Activated naive CD8-positive, alpha-beta T cell treated with anti-CD3 and anti-CD28 coated beads, Interleukin-2, amount 50 U/mL, for 16 hours (primary cell): ENCODE results near the gene CEP44.
"Not testable (repeated sequence)": the region's sequence is repeated elsewhere in the genome, so short reads cannot be mapped to it uniquely, and the experiment has no call there.

Experiments
- DNase-seq: peaks from one replicate; pipeline ENCODE4 v3.0.0-alpha.2; 2020; ENCODE audit warnings: low read depth, low spot score

Gene CEP44, protein sequence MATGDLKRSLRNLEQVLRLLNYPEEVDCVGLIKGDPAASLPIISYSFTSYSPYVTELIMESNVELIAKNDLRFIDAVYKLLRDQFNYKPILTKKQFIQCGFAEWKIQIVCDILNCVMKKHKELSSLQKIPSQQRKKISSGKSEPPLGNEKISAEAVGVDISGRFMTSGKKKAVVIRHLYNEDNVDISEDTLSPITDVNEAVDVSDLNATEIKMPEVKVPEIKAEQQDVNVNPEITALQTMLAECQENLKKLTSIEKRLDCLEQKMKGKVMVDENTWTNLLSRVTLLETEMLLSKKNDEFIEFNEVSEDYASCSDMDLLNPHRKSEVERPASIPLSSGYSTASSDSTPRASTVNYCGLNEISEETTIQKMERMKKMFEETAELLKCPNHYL

DNA sequence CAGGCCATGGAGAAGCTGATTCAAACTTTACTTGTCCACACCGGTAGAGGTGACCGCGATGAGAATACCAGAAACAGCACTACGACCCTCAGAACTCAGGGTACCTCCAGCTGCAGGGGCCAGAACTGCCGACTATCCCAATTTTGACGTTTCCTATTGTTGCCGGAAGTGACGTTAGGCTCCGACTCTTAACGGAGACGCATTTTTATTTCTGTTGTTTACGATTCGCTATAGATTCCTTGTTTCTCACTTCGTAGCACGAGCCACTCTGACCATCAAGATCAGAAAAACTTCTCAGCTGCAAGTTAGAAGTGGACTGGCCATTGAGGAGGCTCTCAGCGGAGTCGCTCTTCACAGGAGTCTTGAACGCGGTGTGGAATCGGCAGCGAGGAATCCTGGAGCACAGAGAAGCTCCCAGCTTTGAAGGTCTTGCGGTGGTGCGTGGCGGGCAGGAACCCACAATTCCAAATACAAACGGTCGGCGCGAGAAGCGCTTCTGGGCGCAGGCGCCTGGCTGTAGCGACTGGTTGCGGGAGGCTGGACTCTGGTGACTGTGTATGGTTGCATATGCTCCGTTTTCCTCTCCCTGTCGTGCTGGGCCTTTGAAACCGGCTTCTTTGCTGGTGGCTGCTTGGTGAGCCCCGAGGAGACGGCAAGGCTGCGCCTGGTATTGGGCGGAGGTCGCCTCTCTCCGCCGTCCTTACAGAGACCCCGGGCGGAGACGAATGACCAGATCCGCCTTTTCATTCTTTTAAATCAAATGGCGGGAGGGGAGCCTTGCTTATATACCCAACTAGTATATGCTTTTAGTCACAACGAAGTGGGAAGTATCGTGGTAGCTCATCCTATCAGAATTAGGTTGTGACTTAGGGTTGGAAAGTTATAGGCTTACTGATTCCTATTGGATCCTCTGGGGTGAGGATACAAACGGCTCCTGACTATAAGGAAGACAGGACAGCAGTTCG is at the start of gene CEP44, which contains the start of gene FBXO8:
Gene CEP44 (plus strand): TSS at position 405 of the 965 bp plus-strand sequence. CDS start 15,211 bp downstream, outside the sequence.
Gene FBXO8 (minus strand): TSS at position 161 of the 965 bp plus-strand sequence. CDS start 20,575 bp downstream, outside the sequence.
- peak; percentile 18 for DNase-seq

DNA sequence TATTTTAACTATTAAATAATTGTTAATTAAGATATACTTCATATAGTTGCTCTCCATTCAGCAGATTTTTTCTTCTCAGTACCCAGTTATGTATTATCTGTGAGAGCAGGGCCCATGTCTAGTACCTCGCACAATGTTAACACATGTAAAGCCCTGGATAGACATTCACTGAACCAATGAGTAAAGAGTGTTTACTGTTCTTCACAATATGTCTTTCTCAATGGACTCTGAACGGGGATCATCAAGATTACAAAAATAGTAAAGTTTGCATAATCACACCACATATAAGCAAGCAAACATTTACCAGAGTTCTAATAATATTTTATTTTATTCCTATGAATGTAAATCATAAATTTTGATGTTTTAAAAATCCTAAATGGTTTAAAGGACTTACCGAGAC is 47.4 kb upstream of the CEP44 start:
- no peak for DNase-seq

DNA sequence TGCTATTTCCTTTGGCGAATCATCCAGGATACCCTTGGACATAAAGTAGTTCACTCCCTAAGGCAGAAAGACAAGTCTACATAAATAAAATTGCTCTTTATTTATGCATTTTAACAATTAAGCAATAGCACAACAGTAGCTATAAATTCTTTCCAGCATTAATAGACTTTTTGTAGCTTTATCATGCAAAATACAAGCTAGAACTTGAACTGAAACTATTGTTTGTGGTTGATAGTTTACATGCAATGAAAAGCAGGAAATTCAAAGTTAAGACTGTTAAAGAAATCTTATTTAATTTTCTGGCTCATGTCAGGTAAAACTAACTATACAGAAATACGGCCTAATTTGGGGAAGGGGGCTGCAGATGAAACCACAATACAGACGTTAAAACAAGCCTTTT is 42.5 kb upstream of the CEP44 start:
- no peak for DNase-seq

DNA sequence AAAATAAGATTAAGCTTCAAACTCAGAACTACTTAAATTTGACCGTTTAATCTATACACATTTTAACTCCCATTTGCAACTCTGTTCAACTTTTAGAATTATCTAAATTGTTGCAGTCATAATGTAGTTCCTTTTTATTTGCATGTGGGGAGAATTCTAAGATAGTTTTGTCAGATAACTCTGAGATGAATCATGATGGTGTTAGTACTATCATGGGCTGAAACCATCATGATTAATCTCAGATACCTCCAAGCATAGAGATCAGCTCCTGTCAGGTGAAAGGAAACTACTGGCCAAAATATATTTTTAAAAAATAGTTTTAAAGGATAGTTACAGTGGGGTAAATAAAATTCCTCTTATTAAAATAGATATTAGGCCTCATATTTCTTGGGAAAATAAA is 39.3 kb upstream of the CEP44 start:
- DNase-seq = no peak

DNA sequence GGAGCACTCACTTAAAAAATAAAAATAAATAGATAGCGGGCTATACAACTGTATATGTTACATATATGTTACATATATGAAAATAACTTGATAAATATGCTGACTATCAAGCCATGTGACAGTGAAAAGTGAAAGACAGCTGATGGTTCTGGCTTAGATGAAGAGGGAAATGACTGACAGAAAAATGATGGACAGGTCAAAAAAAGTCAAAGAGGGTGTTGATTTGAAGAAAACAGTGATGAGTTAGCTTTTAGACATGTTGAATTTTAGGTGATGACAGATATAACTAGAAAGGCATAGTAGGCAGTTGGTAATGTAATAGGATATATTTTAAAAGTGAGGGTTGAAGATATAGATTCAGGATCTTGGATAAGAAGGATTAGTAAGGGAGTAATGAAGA is 38.0 kb upstream of the CEP44 start:
- DNase-seq = no peak

DNA sequence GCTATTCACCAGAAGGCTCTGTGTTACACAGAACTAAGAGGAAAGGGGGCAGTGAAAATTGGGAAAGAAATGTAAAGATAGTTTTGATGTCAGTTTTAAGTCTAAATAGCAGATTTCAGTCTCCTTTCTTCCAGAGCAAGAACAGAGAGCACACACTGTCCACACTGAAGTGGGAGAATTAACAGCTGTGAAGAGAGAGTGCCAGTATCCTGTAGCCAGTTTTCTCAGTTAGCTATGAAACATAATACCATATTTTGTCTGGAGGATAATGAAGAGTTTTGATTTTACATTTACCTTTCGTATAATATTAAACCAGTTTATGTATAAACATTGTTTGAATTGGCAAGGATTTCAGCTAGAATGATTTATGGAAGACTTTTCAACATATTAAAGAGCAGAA is 35.3 kb upstream of the CEP44 start:
- no peak for DNase-seq

DNA sequence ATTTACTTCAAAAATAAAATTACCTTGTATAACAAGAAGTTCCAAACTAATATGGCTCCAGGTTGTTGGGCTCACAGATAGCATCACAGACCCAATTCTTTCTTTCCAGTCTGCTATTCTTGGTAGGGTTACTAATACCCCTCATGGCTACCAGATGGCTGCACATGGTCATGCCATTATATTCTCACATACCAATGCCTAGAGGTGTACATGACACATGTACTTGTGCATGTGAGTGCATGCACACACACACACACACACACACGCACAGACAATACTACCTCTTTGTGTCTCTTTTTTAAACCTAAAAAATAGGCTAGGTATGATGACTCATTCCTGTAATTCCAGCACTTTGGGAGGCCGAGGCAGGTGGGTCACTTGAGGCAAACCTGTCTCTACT is 31.3 kb upstream of the CEP44 start:
- no peak for DNase-seq

DNA sequence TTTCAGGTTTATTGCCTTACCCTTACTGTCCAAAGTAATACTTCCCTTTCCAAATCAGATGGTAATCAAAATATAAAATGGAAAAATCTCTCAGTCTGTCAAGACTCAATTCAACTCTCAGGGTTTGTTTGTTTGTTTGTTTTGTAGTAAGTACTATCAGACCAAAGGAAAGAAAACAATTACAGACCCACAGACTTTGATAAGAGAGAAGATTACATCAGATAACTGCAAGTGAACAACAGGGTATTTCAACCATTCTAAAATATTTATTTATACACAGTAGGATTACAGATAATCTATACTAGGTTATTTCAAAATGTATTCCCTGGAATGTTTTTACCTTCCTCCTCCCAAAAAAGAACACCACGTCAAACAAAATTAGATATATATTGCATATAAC is 29.1 kb upstream of the CEP44 start:
- DNase-seq = no peak

DNA sequence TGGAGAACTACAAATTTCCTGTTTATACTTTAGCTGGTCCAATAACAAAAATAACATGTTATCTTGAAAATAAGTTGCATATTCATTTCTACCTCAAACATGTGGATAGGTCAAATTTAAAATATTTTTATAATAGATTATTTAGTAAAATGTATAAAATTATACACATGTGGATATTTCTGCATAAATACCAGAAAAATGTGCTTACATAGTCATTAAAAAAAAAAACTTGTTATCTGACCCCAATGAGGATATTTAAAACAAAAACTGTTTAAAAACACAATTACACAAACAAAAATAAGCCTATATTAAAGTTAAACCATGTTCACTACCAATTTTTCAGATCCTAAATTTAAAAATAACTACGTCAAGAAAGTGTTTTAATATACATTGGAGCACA is 28.3 kb upstream of the CEP44 start:
- DNase-seq = no peak

DNA sequence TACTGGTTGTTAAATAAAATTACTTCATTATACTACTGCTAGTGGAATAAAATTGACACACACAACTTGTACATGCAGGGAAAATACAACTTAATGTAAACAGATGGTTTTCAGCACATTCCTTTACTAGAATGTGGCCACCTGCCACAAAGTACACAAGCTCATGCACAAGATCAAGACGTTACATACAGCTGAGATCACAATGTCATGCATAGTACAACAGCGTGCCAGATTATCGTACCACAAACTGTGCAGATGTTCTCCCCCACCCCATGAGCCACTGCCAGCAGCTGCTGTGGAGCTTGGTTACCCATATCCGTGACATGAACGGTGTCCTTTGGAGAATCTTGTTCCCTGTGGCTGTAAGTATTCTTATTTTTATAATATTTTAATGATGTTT is 27.9 kb upstream of the CEP44 start:
- DNase-seq = no peak

DNA sequence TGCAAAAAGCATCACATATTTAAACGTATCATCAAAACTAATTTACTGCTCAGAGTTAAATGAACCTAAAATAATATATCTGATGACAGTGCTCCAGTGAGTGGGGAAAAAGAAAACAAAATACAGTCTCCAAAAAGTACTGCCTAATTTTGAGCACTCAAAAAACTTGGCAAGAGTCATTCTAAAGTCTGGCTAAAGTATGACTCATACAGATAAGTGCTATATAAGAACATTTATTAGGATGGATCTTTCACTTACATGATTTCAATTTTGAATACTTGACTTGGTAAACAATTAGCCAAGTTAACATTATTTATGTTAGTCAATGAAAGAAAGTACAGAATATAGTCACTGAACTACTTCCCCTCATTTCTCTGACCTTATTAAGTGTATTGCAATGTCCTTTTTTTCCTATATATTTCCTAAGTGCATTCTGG is 27.4 kb upstream of the CEP44 start:
- DNase-seq = no peak

DNA sequence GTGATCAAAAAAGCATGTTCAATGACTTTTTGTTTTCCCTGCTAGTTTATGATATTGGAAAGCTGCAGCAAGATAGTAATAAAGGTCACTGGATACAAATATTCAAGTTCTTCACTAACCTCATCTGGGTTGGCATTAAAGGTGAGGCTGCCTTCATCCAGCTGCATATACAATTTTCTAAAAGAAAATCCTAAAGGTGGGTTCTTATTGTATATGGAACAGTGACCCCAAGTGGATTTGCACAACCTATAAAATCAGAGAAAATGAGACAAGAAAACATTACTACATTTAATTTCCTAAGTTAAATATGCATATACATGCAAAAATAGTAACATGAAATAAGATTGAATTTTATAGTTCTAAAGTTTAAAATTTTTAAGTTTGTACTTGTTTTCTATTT is 24.1 kb upstream of the CEP44 start:
- DNase-seq = no peak

DNA sequence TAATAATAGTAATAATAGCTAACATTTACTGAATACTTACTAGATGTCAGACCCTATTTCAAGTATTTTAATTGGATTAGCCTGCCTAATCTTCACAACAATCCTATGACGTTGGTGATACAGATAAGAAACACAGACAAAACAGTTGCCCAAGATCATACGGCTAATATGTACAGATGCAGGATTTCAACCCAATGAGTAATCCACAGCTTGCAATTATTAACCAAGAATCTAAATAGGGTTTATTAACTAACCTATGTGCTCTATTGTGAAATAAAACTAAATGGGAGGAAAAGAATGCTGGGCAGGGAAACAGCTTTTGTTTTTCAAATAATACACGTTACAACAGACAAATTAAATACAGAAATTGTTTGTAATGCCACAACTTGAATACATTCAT is 23.6 kb upstream of the CEP44 start:
- no peak for DNase-seq

DNA sequence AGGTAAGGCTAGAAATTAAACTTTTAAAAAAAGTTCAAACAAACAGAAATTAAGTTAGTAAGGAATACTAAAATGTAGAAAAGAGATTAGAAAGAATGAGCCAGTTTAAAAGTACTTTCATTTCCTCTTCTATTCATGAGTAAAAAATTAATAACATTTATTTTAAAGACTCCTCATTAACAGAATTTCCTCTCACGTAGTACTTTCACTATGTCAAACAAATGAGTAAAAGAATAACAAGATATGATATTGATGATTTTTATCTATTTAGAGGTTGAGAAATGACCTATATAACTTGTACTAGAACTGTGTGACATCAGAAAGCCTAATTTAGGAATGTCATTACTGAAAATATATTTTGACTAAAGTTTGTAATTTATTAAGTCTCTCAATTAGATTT is 22.3 kb upstream of the CEP44 start:
- DNase-seq = not testable (repeated sequence)

DNA sequence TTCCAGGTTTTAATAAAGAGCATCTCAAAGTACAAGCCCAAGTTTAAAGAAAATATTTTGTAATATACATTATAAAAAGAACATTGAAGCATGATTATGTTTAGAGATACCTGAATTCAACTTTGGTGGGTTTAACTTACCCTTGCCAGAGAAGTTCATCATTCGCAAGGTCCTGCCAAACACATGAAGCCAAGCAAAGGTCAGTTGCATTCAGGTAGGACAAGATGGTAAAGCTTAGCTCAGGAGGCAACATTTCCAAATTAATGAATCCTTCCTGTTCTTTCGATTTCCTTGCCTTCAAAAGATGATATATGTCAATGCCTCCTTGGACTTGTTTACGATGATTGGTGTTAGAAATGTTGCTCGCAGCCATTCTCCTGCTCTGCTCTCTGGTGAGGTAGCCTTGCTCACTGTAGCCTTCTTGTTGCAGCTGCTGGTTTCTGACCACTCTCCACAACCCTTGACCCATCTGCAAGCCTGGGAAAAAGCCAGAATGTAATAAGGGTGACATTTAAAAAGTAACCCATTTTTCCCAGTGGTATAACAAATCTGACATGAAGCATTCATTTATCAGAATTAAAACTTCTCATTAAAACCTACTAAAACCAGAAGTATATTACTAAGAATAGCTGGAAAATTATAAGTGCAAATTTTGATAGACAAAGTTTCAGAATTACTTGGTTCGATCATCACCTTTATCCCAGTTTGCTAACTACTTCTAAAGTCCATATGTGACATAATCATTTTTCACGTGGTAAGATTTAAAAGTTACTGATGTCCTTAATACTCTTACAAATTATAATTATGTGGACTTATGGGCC is 20.9 kb upstream of the CEP44 start:
- DNase-seq = no peak

DNA sequence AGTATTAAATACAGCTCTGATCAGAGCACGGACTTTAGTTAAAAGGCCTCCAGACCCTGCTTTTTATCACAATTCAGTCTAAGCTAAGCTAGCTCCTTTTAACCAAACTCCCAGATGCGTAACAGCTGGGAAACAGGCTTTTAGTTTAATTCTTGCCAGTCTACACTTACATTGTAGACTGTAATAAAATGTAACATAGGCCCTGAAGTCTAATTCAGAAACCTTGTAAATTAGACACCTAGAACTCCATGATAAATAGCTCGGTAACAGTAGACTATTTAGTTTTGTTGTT is 20.3 kb upstream of the CEP44 start:
- no peak for DNase-seq

DNA sequence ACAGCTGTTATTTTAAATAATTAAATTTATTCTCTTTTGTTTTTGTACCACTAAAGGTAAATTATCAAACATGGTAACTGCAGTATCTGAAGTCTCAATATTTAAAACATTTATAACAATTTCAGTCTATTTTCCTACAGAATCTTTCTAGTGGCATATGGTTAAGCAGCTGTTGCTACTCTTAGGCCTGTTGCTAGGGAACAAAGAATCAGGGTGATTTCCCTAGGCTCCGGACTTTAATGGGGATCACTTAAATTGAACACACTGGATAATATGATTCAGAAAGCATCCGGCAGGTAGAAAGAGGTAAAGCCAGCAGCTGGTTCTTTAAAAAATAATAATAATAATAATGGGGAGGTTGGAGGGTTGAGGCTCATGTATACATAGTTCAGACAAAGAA is 17.8 kb upstream of the CEP44 start:
- DNase-seq = no peak

DNA sequence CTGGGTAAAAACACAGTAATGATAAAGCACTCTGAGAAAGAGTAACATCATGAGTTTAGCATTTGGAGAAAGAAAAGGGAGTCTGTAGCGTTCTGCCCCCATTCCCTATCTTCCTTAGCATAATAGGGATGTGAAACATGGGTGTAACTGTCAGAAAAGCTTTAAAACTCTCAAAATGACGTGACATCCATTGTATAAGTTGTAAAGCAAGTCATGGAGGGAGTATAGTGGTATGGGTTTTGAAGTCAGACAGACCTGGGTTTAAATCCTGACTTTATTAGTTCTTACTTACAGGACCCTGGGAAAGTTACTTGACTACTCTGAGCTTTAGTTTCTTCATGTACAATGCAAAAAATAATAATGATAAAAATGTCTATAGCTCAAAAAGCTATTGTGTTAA is 17.3 kb upstream of the CEP44 start:
- DNase-seq = no peak

DNA sequence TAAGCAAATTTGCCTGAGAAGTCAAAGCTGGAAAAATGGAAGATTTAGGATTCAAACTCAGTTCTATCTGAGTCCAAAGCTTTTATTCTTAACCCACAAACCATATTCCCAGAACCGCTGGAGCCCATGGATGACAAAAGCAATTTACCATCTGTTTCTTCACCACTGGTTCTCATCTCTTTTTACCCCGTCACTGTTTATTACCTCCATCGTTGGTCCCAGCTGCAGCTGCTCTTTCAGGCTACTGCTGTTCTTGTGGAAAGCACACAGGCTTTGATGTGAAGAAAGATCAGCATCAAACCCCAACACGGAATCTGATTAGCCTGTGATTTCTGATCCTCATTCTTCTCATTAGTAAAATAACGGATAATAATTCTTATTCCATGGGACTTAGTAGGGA is 9.8 kb upstream of the CEP44 start:
- no peak for DNase-seq

DNA sequence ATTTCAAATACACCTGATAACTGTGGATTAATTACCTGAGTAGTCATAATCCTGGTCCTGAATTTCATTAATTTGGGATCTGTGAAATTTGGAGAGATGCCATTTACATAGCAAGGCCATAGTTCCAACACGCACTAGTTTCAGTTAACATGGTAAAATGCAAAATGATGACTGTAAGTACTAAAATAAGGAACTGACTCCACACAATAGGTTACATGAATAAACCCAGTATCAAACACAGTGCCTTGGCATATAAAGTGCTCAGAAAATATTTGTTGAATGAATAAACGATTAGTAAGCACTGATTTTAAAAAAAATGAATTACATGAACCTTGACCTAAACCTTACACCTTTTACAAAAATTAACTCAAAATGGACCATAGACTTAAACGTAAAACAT is 9.3 kb upstream of the CEP44 start:
- DNase-seq = no peak

DNA sequence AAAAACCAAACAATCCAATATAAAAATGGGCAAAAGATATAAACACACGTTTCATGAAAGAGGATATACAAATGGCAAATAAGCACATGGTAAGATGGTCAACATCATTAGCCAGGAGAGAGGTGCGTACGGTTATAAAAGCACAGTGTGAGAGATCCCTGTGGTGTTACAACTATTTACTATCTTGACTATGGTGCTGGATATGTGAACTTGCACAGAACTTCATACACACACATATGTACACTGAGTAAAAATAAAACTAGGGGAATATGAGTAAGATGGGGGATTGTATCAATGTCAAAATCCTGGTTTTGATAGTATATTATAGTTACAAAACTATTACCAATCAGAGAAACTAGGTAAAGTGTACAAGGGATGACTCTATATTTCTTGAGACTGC is 8.6 kb upstream of the CEP44 start:
- DNase-seq = no peak

DNA sequence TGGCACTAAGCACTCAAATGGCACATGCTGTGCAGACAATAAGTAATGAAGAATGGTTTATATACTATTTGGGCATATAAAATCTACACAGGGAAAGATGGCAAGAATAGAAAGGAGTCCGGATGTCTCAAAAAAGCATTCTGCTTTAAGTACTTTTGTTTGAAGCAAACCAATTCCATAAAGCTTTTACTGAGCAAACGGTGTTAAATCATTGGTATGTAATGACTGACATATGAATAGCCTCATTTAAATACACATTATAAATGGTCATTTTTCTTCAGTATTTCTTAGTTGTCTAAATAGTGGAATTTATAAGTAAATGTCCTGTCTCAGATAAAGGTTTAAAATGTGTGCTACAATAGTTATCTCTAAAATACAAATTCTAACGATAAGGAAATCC is 6.3 kb upstream of the CEP44 start:
- no peak for DNase-seq
